Kidney glomerular epithelial cell (primary cell): ENCODE measurements around the gene MRPL49.

Experiments used
- DNase-seq: peaks from one replicate; lab custom pipeline; 2025; lab: John Stamatoyannopoulos, UW

MRPL49 gene

DNA sequence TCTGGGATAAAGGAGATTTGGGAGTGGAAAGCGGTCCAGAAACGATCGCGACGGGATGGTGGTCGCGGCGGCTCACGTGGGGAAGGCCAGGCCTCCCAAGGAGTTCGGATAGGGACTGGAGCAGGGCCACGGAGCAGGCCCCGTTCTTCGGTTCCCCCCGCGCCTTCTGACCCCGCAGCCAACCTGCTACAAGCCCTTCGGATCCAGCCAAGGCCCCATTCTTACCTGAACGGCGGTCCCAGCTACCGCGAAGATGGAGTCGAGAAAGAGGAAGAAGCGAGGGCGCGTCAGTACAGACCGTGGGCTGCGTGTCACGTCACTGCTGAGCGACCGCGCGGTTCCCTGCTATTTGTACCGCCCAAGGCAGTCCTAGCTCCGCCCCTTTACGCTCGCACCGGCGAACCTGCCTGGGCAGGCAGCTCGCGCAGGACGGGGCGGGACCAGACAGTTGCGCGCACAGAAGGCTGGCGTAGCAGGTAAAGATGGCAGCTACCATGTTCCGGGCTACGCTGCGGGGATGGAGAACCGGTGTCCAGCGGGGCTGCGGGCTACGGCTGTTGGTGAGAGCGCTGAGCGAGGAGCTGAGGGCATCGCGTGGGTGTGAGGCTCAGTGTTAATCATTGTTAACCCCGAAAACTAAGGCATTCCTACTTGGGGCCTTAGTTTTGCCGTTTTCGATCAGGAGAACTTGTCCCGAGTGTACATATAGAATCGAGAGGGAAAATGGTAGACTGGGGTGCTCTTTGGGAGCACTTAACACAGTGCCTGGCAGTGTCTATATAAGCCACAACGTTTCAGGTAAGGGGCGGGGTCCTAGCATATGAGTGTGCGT lies at the start of gene MRPL49, which contains the start of gene FAU:
Gene MRPL49, plus strand, starts transcription at position 457 of the 832 bp plus-strand sequence. Its CDS starts 26 bp downstream, at position 483.
Gene FAU, minus strand, starts transcription at position 270 of the 832 bp plus-strand sequence. CDS start 321 bp downstream, outside the sequence.
- DNase-seq: peak; percentile 97

DNA sequence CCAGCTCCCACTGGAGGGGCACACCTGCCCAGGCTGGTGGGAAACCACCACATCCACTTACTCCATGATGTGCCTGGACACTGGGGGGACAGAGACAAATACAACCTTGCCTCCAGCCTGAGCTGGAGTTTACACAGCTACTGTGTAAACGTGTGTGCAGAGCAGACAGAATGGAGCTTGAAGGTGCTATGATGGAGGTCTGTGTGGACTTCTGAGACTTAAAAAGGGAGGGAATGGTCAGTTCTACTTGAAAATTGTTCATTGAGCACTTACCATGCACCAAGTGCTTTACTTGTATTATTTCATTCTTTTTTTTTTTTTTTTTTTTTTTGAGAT lies 49.5 kb upstream of the MRPL49 start:
- DNase-seq: no peak

DNA sequence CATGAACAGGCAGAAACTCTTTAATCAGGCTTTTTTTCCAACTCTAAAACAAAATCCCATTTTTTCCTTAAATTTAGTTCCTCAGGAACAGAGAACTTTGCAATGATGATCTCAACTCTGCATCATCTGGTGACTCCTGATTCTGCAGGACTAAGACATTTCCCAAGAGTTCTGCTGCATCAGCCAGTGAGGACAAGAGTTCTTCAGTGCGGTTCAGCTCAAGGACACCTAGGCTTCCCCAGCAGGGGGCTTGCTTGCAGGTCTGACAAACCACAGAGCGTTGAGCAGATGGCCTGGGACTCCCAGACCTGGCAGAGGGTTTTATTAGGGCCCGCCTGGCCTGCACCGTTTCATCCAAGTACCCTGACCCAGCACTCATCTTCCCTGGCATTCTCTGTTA lies 44.7 kb upstream of the MRPL49 start:
- DNase-seq: no peak

DNA sequence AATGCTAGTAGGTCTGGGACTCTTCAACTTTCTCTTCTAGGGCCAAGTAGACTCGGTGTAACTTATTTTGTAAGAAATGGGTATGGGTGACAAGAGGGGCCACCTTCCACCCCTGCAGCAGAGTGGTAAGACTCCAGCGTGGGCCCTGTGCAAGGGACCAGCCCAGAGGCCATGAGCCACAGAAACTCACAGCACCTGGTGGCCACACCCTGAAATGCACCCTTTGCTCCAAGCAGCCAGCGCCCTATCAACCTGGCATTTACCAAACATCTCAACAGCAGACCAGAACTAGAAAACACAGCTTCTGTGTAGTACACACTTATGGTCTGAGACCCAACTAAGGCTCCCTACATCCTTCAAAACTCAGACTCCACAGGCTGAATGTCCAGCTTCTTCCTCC lies 44.0 kb upstream of the MRPL49 start:
- peak; percentile 37 for DNase-seq

DNA sequence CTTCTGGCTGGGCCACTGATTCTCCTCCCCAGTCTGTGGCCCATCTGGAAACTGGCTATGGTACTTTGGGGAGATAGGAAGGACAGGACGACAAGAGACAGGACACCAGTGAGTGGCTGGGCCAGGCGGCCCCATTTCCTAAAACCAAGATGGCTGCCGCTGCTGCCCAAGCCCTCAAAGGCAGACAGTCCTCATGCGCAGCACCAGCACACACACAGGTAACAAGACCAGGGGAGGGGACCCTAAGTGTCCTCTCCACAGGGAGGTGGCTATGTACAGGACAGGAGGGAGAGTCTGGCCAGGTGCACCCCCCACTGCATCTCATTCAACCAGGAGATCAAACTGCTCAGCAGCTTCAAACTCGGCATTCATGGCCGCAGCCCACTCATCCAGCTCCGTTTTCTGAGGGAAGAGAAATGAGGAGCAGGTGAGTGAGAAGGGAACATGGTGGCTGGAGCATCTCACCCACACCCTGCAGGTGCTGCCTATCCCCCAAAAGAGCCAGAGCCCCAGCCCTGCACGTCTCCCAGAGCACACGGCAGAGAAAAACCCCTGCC lies 43.3 kb upstream of the MRPL49 start:
- no peak for DNase-seq

DNA sequence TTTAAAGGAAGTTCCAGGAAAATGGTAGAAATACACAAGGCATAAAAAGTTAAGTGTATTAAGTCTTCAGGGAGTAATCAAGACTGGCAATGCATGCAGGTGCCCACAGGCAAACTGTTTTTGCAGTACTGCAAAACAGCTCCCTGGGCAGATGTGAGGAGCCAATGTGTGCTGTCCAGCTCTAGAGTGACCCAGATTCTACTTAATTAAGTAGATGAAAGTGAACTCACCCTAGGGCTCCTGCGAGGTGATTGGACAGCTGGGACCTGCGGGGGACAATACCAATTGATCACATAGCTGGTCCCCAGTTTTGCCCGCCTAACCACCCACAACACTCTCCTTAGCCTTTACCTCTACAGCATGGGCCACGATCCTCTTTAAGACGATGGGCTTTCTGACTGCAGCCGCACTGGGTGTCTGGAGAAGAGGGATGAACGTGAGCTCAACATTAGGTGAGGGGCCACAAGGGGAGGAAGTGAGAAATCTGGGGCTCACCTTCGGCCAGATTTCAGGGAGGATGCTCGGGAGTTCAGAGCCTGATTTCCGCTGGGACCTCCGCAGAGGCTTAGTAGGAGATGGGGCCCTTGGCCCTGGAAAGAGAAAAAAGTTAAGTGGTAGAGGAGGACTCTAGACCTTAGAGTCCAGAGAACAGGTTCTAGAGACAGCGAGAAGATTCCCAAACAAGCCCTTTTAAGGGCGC lies 38.8 kb upstream of the MRPL49 start:
- DNase-seq: no peak

DNA sequence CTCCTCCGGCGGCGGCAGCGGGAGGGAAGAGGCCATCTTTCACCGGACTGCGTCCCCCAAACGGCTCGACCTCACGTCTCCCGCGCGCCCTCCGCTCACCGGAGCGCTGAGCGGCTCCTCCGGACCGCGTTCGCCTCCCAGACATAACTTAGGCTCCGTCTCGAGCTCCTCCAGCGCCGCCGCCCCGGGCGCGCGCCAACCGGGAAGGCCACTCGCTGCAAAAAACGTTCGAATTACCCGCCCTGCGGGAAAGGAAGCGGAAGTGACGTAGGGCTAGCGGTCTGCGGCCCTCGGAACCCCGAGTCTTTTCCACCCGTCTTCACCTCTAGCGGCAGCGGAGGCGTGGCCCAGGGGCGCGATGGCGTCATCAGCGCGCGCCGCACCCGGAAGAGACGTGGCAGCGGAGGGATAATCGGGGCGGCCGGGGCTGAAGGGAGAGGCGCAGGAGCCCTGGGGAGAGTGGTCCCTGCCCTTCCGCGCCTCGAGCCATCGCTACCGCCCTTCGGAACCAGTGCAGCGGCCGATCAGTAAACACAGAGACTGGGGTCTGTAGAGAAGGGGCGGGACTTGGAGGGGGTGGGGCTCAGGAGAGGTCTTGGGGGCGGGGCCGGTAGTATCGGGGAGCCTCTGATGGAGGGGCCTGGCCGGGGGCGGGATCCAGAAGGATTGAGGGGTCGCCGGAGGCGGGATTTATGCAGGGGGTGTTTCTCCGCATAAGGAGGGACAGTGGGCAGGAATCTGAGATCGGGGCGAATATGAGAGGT lies 38.1 kb upstream of the MRPL49 start, which contains the start of the genes CDCA5 and ZFPL1:
Gene CDCA5, minus strand, starts transcription at position 207 of the 764 bp plus-strand sequence. Its CDS starts 62 bp downstream, at position 145.
Gene ZFPL1, plus strand, starts transcription at position 389 of the 764 bp plus-strand sequence. CDS start 477 bp downstream, outside the sequence.
- DNase-seq: peak; percentile 91

DNA sequence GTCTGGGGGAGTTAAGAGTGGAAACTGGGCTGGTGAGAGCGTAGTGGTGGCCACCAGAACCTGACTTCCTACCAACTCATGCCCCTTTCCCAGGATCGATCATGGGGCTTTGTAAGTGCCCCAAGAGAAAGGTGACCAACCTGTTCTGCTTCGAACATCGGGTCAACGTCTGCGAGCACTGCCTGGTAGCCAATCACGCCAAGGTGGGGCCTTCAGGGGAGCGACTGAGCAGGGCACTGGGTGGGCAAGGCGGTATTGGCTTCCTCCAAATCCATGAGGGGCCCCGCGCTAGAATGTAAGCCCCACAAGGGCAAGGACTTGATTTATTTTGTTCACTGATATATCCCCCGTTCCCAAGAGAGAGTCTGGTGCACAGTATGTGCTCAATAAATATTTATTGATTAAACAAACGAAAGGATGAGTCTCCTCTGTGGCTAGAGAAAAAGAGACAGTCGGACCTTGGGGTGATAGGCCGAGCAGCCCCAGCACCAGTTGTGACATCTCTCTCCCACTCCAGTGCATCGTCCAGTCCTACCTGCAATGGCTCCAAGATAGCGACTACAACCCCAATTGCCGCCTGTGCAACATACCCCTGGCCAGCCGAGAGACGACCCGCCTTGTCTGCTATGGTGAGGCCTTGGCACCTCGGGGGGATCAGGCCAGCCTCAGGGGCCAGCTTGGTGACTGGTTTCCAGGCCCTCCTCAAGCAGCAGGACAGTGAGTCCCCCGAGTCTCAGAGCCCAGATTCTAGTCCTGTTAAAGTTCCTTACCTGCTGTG lies 37.3 kb upstream of the MRPL49 start:
- no peak for DNase-seq

DNA sequence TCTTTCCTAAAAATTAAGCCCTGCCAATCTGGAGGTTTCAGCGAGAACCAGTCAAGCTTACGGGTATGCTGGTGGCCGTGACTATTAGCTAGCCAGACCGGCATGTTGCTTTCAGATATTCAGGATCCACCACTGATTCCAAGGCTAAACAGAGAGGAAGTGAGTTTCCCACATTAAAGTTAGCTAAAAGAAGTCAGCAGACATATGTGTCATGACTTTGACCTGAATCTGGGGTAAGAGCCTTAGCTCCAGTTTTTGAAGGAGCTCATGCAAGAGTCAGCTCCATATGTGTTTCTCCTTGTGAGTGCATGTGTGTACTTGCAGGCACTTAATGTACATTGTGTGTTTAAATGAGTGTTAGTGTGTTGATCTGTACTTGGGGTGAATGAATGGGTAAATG lies 36.7 kb upstream of the MRPL49 start:
- no peak for DNase-seq

DNA sequence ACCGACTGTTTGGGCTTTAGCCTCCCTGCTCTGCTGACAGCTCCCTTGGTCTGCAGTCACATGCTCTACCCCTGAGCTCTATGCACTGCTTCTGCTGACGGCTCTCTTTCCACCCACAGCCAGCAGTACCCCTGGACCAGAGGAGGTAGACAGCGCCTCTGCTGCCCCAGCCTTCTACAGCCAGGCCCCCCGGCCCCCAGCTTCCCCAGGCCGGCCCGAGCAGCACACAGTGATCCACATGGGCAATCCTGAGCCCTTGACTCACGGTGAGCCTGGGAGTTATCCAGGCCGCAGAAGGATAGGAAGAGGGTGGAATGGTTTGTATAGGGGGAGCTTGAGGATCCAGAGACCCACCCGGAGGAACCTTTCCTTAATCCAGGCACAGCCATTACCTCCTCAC lies 35.3 kb upstream of the MRPL49 start:
- no peak for DNase-seq

DNA sequence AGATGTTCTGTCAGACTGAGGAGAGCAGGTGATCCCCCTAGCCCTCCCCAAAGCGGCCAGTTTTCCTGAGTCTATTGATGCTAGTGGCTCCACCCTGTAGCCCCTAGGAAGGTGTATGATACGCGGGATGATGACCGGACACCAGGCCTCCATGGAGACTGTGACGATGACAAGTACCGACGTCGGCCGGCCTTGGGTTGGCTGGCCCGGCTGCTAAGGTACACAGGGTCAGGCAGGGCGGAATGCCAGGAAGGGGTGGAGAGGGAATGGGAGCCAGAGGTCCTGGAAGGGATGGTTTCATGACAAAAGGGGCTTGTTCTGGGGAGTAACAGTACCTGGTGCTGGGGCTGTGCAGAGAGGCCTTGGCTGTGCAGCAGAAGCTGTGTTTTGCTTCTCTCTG lies 34.9 kb upstream of the MRPL49 start:
- no peak for DNase-seq

DNA sequence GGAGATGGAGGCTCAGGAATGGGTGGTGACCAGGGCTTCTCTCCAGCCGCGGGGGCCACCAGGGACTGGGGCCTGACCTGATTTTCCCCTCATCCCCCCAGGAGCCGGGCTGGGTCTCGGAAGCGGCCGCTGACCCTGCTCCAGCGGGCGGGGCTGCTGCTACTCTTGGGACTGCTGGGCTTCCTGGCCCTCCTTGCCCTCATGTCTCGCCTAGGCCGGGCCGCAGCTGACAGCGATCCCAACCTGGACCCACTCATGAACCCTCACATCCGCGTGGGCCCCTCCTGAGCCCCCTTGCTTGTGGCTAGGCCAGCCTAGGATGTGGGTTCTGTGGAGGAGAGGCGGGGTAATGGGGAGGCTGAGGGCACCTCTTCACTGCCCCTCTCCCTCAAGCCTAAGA lies 34.3 kb upstream of the MRPL49 start:
- DNase-seq: no peak

DNA sequence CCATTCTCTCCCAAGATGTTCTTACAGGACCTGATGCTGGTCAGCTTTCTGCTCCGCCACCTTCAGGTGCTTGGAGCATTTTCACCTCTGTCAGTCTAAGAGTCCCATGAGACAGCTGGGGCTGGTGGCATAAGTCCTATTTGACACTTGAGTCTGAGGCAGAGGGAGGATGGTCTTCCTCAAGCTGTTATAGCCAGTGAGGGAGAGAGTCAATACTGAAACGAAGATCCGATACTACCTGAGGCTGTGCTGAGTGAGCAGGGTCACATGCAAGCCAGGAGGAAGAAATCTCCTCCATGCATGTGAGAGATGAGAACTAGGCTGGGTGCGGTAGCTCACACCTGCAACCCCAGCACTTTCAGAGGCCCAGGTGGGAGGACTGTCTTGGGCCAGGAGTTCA lies 32.5 kb upstream of the MRPL49 start:
- no peak for DNase-seq

DNA sequence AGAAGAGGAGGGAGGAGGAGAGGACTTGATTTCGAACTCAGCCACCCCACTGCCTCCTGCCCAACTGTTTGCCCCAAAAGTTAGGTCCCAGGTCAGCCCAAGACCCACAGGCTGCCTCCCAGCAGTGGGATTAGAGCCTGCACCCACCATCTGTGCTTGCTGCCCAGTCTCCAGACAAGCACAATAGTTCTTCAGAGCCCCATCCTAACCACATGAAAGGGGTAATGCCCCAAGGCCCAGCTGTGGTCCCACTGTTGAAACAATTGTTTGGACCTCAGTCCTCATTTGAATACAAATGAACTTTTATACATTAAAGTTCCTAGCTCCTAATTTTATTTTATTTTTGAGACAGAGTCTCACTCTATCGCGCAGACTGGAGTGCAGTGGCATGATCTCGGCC lies 31.5 kb upstream of the MRPL49 start:
- DNase-seq: no peak

DNA sequence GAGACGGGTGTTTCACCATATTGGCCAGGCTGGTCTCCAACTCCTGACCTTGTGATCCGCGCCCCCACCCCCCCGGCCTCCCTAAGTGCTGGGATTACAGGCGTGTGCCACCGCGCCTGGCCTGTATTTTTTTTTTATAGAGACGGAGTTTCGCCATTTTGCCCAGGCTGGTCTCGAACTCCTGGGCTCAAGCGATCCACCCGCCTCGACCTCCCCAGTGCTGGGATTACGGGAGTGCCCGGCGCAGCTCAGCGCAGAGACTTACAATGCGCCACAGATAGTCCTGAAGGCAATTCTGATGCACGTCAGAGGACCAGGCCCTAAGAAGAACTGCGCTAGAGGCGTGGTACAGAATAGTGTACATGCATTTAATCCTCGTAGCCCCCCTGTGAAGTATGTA lies 26.7 kb upstream of the MRPL49 start:
- no peak for DNase-seq

DNA sequence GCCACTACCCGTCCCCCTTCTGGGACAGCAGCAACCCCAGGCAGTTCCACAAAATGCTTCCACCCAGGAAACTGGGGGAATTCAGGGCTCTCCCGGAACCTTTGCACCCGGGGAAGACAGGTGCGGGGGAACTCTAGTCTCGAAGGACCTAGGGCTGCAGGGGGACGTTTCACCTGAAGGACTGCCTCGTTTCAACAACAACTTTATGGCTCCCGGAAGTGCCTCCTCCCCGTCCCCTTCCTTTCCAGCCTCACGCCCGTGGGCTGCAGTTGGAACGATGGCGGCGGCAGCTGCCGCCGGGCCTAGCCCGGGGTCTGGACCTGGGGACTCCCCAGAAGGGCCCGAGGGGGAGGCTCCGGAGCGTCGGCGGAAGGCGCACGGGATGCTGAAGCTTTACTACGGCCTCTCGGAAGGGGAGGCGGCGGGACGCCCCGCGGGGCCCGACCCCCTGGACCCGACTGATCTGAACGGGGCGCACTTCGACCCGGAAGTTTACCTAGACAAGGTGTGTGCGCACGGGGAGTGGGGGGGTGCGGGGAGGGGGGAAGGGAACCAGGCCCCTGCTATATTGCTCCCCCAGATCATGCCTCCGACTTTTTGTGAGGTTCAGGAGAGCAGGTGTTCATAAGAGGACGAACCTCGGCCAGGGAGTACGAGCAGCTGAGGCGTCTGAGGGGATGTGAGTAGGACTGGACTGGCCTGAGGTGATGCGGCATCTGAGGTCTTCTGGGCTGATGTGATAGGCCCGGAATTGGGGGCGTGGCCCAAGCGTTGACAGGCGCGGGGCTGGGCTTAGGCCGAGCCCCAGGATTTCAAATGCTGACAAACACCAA lies 25.9 kb upstream of the MRPL49 start, which contains the start of gene VPS51:
Gene VPS51, plus strand, starts transcription at position 241 of the 833 bp plus-strand sequence. Its CDS starts 37 bp downstream, at position 278.
- DNase-seq: peak; percentile 68

DNA sequence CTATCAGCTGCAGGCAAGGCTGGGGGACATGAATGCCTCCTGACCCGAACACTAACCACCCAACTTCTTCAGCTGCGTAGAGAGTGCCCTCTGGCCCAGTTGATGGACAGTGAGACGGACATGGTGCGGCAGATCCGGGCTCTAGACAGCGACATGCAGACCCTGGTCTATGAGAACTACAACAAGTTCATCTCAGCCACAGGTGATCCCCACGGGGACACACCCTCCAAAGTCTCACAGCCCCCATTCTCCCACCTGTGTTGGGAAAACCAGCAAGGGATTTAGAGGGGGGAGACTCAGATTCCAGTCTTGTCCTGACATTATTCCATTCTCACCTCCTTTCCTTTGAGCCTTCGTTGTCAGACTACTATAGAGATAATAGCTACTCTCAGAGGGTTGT lies 25.2 kb upstream of the MRPL49 start:
- DNase-seq: no peak

DNA sequence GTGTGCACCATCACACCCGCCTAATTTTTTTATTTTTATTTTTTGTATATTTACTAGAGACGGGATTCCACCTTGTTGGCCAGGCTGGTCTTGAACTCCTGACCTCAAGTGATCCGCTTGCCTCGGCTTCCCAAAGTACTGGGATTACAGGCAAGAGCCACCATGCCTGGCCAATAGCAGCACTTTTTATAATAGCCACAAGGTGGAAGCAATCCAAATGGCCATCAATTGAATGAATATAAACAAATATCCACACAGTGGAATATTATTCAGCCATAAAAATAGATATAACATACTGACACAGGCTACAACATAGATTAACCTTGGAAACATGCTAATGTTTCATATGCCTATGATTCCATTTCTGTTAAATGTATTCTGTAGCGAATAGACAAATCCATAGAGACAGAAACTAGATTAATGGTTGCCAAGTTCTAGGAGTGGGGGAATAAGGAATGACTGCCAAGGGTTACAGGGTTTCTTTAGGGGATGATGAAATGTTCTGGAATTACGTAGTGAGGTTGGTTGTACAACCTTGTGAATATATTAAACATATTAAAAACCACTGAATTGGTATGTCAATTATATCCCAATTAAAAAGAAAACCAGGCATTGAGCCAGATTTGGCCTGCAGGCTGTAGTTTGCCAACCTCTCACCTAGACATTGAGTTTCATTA lies 21.3 kb upstream of the MRPL49 start:
- no peak for DNase-seq
